HG03457 (cell line): ENCODE data around the gene ERICH4.
"Not testable (repeated sequence)": the region's sequence is repeated elsewhere in the genome, so short reads cannot be mapped to it uniquely, and the experiment has no call there.

ENCODE experiments used
- ATAC-seq: cut with Tn5 transposase; IDR thresholded peaks from one replicate; pipeline ENCODE4 v1.9.1; 2021; ENCODE audit warnings: moderate number of reproducible peaks; ENCODE audit not compliant: unreplicated experiment

Gene ERICH4

DNA sequence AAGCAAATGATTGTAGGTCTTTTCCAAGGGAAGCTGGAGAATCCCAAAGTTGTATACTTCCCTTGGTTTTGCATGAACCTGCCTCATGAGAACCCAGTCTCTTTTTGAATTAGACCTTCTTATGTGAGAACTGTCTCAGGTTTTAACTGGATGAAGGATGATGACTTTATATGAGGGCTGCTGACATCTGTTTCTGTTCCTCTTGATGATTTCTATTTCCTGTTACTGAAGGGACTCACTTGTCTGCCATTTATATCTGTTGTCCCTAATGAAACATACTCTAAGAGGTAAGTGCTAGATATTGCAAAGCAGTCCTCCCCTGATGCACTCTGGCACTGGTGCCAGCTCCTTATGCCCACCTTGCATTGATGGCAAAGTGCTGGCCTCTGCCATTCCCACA is 33.6 kb downstream of the ERICH4 start:
- ATAC-seq: no peak

DNA sequence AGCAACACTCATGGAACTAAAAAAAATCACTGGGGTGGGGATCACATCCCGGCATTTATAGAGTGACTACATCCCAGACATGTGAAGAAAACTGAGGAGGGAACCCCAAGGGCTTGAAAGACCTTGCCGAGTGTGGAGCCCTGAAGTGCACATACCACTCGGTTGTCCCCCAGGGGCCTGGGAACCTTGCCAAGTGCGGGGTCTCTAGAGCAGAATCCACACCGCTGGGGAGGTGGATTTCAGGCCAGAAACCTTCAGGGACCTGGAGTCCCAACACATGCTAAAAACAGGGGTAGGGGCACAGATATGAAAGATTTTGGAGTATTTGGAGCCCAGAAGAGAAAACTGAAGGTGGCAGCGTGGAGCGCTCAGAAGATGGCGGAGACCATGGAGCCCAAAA is 35.2 kb downstream of the ERICH4 start:
- ATAC-seq: no peak

DNA sequence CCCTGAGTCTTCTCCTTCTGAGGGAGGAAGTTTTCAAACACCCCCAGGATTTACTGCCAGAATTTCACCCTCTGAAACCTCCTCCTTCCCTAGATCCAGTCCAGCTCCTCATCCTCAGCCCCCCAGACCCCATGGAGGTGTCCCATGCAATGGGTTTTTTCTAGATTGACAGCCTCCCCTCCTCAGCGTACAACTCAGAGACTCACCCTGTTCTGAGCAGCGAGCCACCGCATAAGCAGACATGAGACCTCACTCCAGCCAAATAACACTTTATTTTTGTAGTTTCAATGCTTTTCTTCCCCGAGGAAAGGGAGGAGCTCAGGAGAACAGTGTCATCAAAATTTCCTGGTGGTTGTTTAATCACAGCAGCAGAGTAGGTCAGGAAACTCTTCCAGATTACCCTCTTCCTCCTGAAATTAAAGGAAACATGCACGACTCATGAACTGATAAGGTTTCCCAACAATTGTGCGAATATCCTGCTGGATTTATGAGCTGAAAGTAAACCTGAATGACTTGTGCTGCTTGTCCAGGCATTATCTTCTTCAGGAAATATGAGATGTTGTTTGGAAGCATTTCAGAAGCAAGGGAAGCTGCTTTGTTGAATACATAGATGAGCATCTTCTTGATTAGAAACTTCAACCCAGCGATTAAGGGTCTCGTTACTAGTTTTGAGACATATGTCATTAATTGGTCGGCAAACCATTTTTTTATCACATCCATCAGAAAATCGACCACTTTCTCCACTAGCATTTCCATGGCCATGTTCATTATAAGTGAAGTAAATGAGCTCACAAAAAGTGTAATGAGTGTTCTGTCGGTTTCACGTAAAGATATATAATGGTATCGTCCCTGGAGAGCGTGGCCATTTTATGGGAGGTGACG is 36.2 kb downstream of the ERICH4 start:
- no peak for ATAC-seq

DNA sequence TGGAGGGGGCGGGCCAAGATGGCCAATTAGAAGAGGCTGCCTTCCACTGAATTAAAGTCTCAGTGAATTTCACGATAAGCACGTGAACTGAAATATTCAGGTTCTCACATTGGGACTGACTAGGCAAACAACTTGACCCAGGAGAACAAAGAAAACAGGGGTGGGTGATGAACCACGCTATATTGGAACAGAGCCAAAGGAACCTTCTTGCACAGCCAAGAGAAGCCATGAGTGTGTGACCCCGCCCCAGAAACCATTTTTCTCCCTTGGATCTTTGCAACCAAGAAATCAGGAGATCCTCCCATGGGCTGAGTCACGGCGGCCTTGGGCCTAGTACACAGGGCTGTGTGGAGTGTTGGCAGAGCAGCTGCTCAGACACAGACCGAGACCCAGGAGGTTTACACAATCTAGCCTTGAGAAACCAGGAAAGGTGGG is 36.8 kb downstream of the ERICH4 start:
- ATAC-seq: no peak

DNA sequence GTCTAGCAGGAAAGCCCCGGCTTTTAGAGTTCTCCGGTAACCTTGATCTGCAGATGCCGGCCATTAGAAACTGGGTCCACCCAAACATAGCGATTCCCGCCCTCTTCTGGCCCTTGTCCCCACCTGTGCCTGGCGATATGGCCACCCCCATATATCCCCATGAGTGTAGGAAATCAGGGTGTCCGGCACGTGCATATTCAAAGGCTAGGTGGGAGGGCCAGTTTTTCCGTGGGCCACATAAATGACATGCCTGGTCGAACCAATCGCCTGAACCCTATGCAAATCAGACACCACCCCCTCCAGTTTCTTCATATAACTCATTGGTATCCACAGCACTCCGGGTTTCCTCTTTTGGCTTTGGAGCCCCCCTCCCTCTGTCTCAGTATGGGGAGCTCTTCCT is 37.4 kb downstream of the ERICH4 start:
- no peak for ATAC-seq

DNA sequence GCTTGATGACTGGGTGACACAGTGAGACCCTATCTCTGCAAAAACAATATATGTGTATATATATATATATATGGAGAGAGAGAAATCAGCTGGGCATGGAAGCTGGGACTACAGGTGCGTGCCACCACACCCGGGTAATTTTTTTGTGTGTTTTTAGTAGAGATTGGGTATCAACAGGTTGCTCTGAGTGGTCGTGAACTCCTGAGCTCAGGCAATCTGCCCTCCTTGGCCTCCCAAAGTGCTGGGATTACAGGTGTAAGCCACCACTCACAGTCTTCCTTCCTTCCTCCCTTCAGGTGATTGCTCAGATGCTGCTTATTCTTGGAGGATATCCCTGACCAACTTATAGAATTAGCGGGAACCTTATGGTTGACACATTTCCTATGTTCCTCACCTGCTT is 41.9 kb downstream of the ERICH4 start:
- no peak for ATAC-seq

DNA sequence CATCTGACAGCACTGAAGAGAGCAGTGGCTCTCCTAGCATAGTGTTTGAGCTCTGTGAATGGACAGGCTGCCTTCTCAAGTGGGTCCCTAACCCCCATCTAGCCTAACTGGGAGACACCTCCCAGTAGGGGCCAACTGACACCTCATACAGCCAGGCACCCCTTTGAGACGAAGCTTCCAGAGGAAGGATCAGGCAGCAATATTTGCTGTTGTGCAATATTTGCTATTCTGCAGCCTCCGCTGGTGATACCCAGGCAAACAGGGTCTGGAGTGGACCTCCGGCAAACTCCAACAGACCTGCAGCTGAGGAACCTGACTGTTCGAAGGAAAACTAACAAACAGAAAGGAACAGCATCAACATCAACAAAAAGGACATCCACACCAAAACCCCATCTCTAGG is 44.0 kb downstream of the ERICH4 start:
- ATAC-seq: not testable (repeated sequence)

DNA sequence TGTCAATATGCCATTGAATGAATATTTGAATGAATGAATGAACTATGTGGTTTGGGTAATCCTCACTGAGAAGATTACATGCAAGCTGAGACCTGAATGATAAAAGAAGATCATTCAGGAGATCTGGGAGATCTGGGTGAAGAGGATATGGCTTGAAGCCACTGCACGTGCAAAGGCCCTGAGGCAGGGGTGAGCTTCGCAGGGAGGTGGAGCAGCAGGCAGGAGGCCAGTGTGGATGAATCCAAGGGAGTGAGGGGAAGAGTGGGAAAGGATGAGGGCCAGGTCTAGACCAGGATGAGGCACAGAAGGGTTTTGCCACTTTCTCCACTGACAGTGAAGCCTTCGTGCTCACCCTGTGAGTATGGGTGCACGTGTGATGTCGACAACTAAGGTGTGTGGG is 49.9 kb downstream of the ERICH4 start:
- ATAC-seq: no peak
